GM12892 (cell line): ENCODE measurements around the gene CFAP69. TPM values are rescaled to one million over a fixed set of nuclear protein-coding genes. Genes with fewer than 3 reads are reported as not detected.

Source experiments
- DNase-seq: peaks from one replicate; pipeline ENCODE4 v3.0.0; 2011; ENCODE audit not compliant: insufficient read length
- FAIRE-seq: peaks from 2 replicates; lab custom pipeline; 2011; peaks lifted over from hg19 to GRCh38; lab: Jason Lieb, UNC
- POLR2A ChIP-seq: IDR thresholded peaks from 2 replicates; pipeline ENCODE4 v1.6.1; 2011; ENCODE audit warnings: low read depth, low read length, control low read depth
- POLR2AphosphoS5 ChIP-seq: IDR thresholded peaks from 2 replicates; pipeline ENCODE4 v1.6.1; 2011; ENCODE audit warnings: low read depth, low read length, control low read depth
- TAF1 ChIP-seq: IDR thresholded peaks from 2 replicates; pipeline ENCODE4 v1.6.1; 2011; ENCODE audit warnings: low read depth, mild to moderate bottlenecking, control low read depth, low read length, borderline replicate concordance
- polyA plus RNA-seq: library from polyadenylated mRNA; unstranded; fragments of >200 nt; gene quantifications from one replicate; pipeline ENCODE4 v1.2.1, GENCODE V29; 2012; ENCODE audit warnings: missing spikeins, inconsistent platforms; ENCODE audit not compliant: missing spikeins

Gene CFAP69
- polyA plus RNA-seq, result 0.76 TPM

GRCh38 chr7:90244909-90245851 lies at the start of gene CFAP69:
CFAP69 (plus strand) TSS chr7:90245174; CDS start chr7:90245425, 251 bp downstream.
- peak; percentile 83 for FAIRE-seq

GRCh38 chr7:90201500-90202195 lies 43.3 kb upstream of the CFAP69 start:
- TF ChIP-seq TAF1, result no peak
- TF ChIP-seq POLR2AphosphoS5, result no peak
- no peak for TF ChIP-seq POLR2A
- no peak for FAIRE-seq
- DNase-seq, result no peak

More at GRCh38 chr7:90244909-90245851, at the start of gene CFAP69:
- TF ChIP-seq TAF1, result no peak
- TF ChIP-seq POLR2A, result no peak
- no peak for TF ChIP-seq POLR2AphosphoS5
- peak; percentile 58 for DNase-seq

DNA sequence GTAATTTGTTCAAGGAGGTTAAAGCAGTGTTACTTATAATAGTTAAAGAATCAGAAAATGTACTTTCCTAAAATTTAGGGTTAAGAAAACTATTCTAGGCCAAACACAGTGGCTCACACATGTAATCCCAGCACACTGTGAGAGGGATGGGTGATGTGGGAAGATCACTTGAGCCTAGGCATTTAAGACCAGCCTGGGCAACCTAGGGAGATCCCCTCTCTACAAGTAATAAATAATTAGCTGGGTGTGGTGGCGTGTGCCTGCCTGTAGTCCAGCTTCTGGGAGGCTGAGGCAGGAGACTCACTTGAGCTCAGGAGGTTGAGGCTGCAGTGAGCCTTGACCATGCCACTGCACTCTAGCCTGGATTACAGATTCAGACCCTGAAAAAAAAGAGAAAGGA lies 37.0 kb upstream of the CFAP69 start:
- DNase-seq (no peak), FAIRE-seq (no peak)
- TF ChIP-seq POLR2AphosphoS5 (no peak), TAF1 (no peak), POLR2A (no peak)

DNA sequence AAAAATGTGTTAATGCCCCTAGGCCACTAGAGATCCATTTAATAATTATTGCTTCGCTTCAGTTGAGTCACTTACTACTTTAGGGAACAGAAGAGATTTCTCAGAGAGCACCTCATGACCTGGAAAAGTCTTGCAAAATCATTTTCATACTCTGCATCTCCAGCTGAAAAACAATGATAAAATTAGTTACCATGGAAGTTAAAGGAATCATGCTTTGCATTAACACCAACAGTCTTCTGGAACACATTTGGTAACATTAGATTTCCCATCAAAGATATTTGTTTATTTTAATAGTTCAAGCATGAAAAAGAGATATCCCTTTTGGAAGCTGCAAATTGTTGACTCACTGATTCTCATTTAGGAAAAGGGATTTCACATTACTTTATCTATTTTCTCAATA lies 35.2 kb upstream of the CFAP69 start:
- TF ChIP-seq TAF1, result no peak
- TF ChIP-seq POLR2AphosphoS5, result no peak
- TF ChIP-seq POLR2A, result no peak
- FAIRE-seq, result no peak

GRCh38 chr7:90210475-90210874 lies 34.5 kb upstream of the CFAP69 start:
- DNase-seq, result no peak
- FAIRE-seq, result no peak
- TF ChIP-seq POLR2AphosphoS5, result no peak
- TF ChIP-seq TAF1, result no peak
- no peak for TF ChIP-seq POLR2A

More for the DNA sequence above, 35.2 kb upstream of the CFAP69 start:
- DNase-seq, result no peak

DNA sequence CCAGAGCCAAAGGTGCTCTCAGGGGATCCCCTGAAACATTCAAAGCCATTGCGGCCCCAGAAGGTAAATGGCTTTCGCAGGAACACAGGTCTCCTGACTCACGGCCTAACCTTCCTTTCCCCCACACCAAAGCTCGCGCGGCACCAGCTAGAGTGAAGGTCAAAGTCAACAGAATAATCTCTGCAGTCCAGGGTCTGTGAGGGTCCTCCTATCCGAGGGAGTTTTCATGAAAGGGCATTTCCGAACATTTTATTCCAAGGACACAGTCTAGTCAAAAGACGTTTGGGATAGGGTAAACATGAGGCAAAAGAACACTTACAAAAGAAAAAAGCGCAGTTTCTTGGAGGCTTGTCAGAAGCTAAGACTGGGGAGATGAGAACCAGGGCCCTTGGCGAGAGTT lies 34.0 kb upstream of the CFAP69 start:
- no peak for FAIRE-seq

DNA sequence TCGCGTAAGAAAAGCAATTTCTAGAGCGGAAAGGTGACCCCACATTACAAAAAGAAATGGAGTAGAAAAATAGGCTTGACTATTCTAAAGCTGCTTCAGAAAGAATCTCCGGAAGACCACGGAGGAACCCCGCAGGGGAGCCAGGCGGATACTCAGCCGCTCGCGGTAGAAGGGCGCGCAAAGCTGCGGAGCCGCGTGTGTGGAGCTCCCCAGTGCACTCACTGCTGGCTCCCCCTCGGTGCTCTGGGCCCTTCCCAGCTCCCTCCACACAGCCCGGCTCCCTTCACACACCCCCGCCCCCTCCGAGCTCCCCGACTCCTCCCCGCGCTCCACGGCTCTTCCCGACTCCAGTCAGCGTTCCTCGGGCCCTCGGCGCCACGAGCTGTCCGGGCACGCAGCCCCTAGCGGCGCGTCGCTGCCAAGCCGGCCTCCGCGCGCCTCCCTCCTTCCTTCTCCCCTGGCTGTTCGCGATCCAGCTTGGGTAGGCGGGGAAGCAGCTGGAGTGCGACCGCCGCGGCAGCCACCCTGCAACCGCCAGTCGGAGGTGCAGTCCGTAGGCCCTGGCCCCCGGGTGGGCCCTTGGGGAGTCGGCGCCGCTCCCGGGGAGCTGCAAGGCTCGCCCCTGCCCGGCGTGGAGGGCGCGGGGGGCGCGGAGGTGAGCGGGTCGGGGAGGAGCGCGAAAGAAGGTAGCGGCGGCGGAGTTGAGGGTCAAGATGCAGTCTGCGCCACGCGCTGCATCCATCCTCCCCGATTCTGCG lies 33.4 kb upstream of the CFAP69 start, which contains the start of gene STEAP2:
Gene STEAP2, plus strand, starts transcription at position 350 of the 758 bp plus-strand sequence. CDS start 13,343 bp downstream, outside the sequence.
- FAIRE-seq (no peak), DNase-seq (peak; percentile 27)

More for the DNA sequence above, 34.0 kb upstream of the CFAP69 start:
- TF ChIP-seq POLR2A (no peak), POLR2AphosphoS5 (no peak), TAF1 (no peak)
- no peak for DNase-seq

DNA sequence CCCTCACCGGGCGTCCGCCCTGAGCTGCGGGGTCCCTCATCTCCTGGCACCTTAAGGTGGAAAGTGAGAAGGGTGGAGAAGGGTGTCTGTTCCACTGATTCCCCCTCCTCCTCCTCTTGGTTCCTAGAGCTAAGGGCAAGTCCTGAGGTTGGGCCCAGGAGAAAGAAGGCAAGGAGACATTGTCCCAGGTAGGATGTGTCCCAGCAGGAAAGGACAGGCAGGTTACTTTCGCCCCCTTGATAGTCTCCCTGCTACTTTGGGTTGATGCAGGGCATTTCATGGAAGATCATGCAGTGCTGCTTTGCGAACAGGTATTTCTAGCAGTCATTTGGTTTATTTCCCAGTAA lies 32.9 kb upstream of the CFAP69 start:
- FAIRE-seq (no peak), DNase-seq (no peak)
- no peak for TF ChIP-seq POLR2AphosphoS5
- no peak for TF ChIP-seq TAF1
- no peak for TF ChIP-seq POLR2A

More for the DNA sequence above, 33.4 kb upstream of the CFAP69 start, which contains the start of gene STEAP2:
- no peak for TF ChIP-seq TAF1
- no peak for TF ChIP-seq POLR2A
- no peak for TF ChIP-seq POLR2AphosphoS5

GRCh38 chr7:90213521-90213920 lies 31.5 kb upstream of the CFAP69 start:
- DNase-seq (no peak), FAIRE-seq (no peak)
- TF ChIP-seq POLR2A (no peak), TAF1 (no peak), POLR2AphosphoS5 (no peak)

DNA sequence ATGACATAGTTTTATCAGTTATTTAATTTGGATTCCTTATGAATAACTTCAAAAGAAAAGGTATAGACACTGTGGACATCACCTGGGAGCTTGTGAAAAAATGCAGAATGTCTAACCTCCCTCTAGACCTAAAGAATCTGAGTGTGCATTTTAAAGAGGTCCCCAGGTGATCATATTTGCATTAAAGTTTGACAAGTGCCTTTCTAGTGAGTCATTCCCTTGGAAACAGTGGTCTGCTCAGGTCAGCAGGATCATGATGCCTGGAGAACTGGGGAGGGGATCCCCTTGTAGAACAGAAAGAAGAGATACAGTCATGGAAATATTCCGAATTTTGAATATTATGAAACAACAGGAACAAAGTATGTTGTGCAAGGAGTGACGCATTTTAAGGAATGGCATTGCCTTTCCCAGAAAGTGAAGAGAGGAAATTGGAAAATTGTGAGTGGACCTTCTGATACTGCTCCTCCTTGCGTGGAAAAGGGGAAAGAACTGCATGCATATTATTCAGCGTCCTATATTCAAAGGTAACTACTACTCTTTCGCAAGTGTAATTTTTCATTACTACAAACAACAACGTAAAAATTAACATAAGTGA lies 28.8 kb upstream of the CFAP69 start:
- DNase-seq (no peak), FAIRE-seq (no peak)
- TF ChIP-seq POLR2AphosphoS5, result no peak
- TF ChIP-seq POLR2A, result no peak
- no peak for TF ChIP-seq TAF1
